ENCODE data around the gene DBX1.

The DBX1 gene

DNA sequence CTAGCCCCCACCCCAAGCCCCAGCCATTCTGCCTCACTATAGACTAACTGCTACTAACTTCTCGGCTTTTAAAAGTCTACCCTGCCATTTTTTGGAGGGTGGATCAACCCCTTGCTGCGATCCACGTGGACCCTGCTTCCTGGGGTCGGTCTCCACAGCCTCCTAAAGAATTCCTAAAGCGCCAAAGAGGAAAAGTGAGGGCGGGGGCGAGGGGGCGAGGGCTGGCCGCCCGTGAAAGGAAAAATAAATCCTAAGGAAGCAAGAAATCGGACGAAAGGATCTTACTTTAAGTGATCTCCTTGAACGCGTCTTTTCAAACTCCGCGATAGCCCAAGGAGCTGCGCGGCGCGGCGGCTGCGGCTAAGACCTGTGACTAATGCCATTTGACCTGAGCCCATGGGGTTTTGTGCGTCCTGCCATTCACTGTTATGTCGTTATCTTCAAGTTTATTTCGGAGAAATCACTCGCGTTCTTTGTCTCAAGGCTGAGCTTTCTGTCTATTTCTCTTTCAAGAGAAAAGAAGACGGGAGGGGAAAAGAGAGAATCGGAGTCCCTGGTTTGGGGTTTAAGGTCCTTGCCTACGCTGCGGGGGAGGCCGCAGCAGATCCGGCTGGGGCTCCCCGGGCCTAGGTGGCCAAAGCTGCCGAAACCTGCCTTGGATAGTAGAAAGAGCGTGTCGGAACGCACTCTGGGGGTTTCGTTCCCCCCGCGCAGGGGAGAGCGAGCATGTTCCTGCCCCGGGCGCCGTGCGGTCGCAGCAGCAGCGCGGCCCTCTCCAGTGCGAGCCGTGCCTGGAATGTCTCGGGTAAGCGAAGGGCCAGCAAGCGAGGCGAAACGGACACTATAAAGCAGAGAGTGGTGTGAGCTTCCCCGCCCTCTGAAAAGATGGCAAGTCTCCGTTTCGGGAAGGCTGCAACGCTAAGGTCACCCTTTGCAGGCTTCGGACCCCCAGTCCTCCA is 2.8 kb upstream of the DBX1 start:
- Histone ChIP-seq H3K36me3 (no peaks in the 10 kb centered on the region), H3K4me1 (no peaks in the 10 kb centered on the region; the same call in 1 of the 2 replicates), H3K9me3 (no peaks in the 10 kb centered on the region), H3K27me3 (peaks cover 51% of the 10 kb centered on the region), H3K4me3 (ENCODE audit: low read depth, low read length) (peak overlapping the region; percentile 56)
- TF ChIP-seq, protein P1, sequence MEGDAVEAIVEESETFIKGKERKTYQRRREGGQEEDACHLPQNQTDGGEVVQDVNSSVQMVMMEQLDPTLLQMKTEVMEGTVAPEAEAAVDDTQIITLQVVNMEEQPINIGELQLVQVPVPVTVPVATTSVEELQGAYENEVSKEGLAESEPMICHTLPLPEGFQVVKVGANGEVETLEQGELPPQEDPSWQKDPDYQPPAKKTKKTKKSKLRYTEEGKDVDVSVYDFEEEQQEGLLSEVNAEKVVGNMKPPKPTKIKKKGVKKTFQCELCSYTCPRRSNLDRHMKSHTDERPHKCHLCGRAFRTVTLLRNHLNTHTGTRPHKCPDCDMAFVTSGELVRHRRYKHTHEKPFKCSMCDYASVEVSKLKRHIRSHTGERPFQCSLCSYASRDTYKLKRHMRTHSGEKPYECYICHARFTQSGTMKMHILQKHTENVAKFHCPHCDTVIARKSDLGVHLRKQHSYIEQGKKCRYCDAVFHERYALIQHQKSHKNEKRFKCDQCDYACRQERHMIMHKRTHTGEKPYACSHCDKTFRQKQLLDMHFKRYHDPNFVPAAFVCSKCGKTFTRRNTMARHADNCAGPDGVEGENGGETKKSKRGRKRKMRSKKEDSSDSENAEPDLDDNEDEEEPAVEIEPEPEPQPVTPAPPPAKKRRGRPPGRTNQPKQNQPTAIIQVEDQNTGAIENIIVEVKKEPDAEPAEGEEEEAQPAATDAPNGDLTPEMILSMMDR (IDR thresholded peaks at IDR 0.05; ENCODE audit: low read depth, low read length) = no peak
- DNase-seq = peak; percentile 35

DNA sequence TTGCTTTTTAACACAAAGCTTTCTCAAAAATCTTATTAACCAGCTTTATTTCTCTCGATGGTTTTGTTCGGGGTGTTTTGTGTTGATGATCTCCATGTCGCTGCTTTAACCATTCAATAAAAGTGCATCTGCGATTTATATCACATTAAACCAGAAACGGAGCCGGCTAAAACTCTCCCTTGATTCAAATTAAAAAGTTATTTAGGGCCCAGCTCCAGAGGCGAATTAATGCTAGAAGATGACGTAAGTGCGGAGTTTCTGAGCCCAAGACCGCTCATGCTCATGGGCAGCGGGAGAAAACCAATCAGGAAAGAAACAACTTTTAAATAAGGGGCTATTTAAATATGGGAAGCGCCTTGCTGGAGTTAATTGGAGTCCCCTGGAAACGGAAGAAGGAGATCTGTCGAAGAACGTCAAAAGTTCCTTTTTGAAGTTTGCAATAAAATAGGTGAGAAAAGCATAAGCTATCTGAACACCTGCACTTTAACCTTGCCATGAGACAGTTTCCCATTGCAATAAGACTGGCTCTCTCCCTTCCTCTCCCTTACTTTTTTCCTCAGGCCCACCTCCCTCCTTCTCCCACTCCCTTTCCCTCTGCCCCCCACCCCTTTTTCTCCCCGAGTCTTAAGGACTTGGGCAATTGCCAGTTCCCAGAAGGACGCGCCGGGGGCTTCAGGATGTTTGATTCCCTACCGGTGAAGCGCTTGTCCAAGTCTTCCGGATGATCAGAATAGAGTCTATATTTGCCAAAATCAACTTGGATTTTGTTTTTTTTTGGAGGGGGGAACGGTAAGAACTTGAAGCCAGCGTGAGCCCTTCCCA is 1.9 kb upstream of the DBX1 start:
- H3K27me3 ChIP-seq = peaks cover 57% of the 10 kb centered on the region
- no peak for DNase-seq
- TF ChIP-seq, protein P1 (IDR thresholded peaks at IDR 0.05; ENCODE audit: low read depth, low read length) = no peak
- H3K9me3 ChIP-seq = no peaks in the 10 kb centered on the region
- peak overlapping the region; percentile 45 for H3K4me3 ChIP-seq (ENCODE audit: low read depth, low read length)
- H3K4me1 ChIP-seq = no peaks in the 10 kb centered on the region; the same call in 1 of the 2 replicates
- no peaks in the 10 kb centered on the region for H3K36me3 ChIP-seq

DNA sequence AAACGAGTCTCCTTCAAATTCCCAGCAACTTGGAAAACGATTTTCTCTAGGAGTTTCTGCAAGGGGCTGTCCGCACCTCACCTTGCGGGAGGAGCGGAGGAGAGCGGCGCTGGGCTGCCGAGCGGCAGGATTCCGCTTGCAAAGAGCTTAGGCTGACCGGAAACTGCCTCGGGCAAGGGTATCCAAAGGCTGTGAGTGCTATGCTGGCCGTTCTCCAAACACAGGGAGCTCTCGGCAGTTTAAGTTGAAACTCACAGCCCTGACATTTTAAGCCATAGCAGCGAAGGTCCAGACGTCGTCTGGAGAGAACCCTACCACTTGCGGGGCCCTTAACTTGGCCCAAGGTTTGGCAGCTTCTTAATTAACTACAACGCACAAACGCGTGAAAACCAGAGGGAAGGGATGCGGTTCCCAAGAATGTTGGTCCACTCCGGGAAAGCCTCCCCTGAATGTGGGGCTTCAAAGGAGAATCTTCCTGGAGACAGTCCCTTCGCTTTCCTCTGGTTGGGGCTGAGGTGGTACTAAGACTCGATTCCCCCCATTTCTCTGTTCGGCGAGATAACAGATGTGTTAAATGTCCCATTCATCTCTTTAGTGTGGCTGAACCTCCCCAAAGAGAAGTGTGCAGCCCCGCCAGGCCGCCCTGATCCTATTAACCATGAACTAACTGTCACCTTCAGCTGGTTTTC is 1.1 kb upstream of the DBX1 start:
- H3K4me1 ChIP-seq = no peaks in the 10 kb centered on the region; the same call in 1 of the 2 replicates
- peak; percentile 77 for DNase-seq
- H3K27me3 ChIP-seq = peaks cover 59% of the 10 kb centered on the region
- no peaks in the 10 kb centered on the region for H3K36me3 ChIP-seq
- H3K9me3 ChIP-seq = no peaks in the 10 kb centered on the region
- TF ChIP-seq, protein P1 (IDR thresholded peaks at IDR 0.05; ENCODE audit: low read depth, low read length) = no peak
- H3K4me3 ChIP-seq (ENCODE audit: low read depth, low read length) = peak overlapping the region; percentile 45

DNA sequence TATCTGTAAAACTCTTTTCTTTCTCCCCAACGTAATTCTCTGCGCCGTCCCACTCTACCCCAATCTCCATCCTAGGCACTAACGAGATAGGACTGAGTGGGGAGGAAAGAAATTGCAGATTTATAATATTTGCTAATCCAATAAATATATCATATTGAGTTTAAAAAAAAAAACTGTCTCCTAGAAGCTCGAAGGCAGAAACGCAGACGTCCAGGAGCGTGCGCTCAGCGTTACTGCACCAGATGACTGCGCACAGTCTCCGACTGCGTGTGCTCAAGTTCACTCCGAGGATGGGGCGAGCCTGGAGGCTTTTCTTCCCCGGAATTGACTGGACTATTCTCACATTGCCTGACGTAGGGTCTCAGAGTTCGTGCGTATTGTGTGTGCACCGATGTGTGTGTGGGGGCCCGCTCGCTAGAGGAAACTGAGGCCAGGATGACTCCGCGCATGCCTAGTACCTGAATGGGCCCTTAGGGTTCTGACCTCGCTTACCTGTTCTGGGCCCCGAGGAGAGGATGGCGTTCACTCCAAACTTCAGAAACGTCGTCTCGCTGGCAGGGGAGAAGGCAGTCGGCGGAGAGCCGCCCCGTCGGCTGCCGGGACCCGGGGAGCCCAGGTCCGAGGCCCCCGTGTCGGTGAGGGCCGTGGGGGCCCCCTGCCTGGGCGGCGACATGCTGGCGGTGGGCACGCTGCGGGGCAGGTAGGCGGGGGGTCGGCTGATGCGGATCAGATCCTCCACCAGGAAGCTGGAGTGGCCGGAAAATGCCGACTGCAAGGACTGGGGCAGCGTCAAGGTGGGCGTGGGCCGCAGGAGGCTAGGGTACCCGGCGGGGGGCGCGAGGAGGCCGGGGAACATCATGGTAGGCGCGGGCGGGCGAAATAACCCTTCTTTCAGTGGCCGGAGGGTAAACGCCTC is 551 bp downstream of the DBX1 start:
- Histone ChIP-seq H3K4me1 (no peaks in the 10 kb centered on the region; the same call in 1 of the 2 replicates), H3K27me3 (peaks cover 59% of the 10 kb centered on the region), H3K4me3 (ENCODE audit: low read depth, low read length) (peak overlapping the region; percentile 45; the same call in 1 of the 2 replicates), H3K36me3 (no peaks in the 10 kb centered on the region), H3K9me3 (no peaks in the 10 kb centered on the region)
- no peak for DNase-seq
- TF ChIP-seq, protein P1 (IDR thresholded peaks at IDR 0.05; ENCODE audit: low read depth, low read length) = no peak

DNA sequence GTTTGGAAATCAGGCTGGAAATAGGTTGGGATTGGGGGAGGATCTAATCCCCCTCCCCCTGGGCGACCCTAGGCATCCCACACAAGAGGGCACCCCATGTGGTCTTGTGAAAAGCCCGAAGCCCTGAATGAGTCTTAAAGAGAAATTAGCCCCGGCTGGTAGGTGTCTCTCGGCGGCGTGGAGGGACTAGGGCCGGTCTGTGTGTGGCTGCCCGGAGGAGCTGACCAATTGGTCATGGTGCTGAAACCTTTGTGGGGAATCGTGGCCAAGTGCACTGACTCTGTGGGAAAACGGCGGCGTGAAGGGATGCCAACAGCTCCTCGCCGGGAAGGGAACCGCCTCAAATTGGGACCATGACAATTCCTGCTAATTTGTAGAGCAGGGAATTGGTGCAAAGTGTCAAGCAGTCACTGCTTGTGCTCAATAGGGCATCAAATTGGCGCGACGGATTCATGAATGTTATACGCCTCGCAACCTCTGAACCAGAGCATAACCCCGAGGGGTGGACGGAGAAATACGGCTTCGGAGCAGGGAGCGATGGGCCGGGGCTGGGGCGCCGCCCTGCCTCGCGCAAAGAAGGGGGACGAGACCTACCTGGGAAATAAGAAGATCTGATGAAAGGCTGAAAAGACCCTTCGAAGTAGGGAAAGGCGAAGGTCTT is 1.5 kb downstream of the DBX1 start:
- no peak for DNase-seq
- TF ChIP-seq, protein P1 (IDR thresholded peaks at IDR 0.05; ENCODE audit: low read depth, low read length) = no peak
- peaks cover 59% of the 10 kb centered on the region for H3K27me3 ChIP-seq
- H3K4me3 ChIP-seq (ENCODE audit: low read depth, low read length) = no peak overlapping the region
- no peaks in the 10 kb centered on the region; the same call in 1 of the 2 replicates for H3K4me1 ChIP-seq
- no peaks in the 10 kb centered on the region for H3K9me3 ChIP-seq
- H3K36me3 ChIP-seq = no peaks in the 10 kb centered on the region
